ENCODE data around the gene KCNE4.

KCNE4 gene

GRCh38 chr2:223044916-223045700, 6.9 kb upstream of the KCNE4 start:
- H3K9me3 Mint-ChIP-seq = no peaks in the 10 kb centered on the region
- peaks cover 4% of the 10 kb centered on the region for H3K27me3 Mint-ChIP-seq (ENCODE audit: low read depth)
- H3K27ac Mint-ChIP-seq = no peak overlapping the region
- H3K36me3 Mint-ChIP-seq (ENCODE audit: low read depth) = no peaks in the 10 kb centered on the region
- H3K4me3 Mint-ChIP-seq = no peak overlapping the region
- no peak for DNase-seq (ENCODE audit: low spot score)
- no peaks in the 10 kb centered on the region for H3K4me1 Mint-ChIP-seq (ENCODE audit: low read depth)

DNA sequence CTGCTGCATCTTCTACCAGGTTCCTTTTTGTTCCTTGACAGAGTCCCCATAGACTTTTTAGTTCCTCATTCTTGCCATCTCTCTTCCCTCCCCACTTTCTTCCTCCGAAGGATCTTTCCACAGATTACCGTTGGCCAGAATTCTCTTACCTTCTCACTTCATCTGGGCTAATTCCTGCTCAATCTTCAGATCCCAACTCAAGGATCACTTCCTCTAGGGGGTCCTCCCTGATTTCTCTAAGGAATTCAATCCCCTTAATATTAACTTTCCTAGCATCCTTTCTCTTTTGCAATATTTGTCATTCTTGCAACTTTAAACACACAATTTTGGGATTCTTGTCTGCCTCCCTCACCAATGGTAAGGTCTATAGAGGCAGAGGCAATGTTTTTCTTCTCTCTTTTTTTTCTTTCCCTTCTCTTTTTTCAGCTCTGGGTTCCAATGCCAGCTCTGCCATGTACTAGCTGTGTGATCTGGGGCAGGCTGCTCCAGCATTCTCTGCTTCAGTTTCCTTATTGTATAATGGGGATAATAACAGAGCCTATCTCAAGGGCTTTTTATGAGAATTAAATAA, 5.4 kb upstream of the KCNE4 start:
- H3K4me3 Mint-ChIP-seq = no peak overlapping the region
- no peak overlapping the region for H3K27ac Mint-ChIP-seq
- no peak for DNase-seq (ENCODE audit: low spot score)
- no peaks in the 10 kb centered on the region for H3K4me1 Mint-ChIP-seq (ENCODE audit: low read depth)
- H3K9me3 Mint-ChIP-seq = no peaks in the 10 kb centered on the region
- no peaks in the 10 kb centered on the region for H3K36me3 Mint-ChIP-seq (ENCODE audit: low read depth)
- H3K27me3 Mint-ChIP-seq (ENCODE audit: low read depth) = peaks cover 2% of the 10 kb centered on the region

GRCh38 chr2:223047260-223047761, 4.7 kb upstream of the KCNE4 start:
- H3K9me3 Mint-ChIP-seq = no peaks in the 10 kb centered on the region
- H3K4me3 Mint-ChIP-seq = no peak overlapping the region
- no peak for DNase-seq (ENCODE audit: low spot score)
- no peak overlapping the region for H3K27ac Mint-ChIP-seq
- no peaks in the 10 kb centered on the region for H3K4me1 Mint-ChIP-seq (ENCODE audit: low read depth)
- no peaks in the 10 kb centered on the region for H3K36me3 Mint-ChIP-seq (ENCODE audit: low read depth)
- H3K27me3 Mint-ChIP-seq (ENCODE audit: low read depth) = no peaks in the 10 kb centered on the region

GRCh38 chr2:223048519-223048918, 3.5 kb upstream of the KCNE4 start:
- Mint-ChIP-seq H3K27me3 (ENCODE audit: low read depth) (no peaks in the 10 kb centered on the region), H3K27ac (no peak overlapping the region), H3K36me3 (ENCODE audit: low read depth) (no peaks in the 10 kb centered on the region), H3K9me3 (no peaks in the 10 kb centered on the region), H3K4me1 (ENCODE audit: low read depth) (no peaks in the 10 kb centered on the region), H3K4me3 (no peak overlapping the region)
- no peak for DNase-seq (ENCODE audit: low spot score)

- Mint-ChIP-seq H3K9me3 (no peaks in the 10 kb centered on the region), H3K36me3 (ENCODE audit: low read depth) (no peaks in the 10 kb centered on the region), H3K4me1 (ENCODE audit: low read depth) (no peaks in the 10 kb centered on the region), H3K27me3 (ENCODE audit: low read depth) (no peaks in the 10 kb centered on the region), H3K27ac (no peak overlapping the region), H3K4me3 (no peak overlapping the region)
- DNase-seq (ENCODE audit: low spot score) = no peak
Observed at GRCh38 chr2:223049356-223049755, 2.6 kb upstream of the KCNE4 start.

DNA sequence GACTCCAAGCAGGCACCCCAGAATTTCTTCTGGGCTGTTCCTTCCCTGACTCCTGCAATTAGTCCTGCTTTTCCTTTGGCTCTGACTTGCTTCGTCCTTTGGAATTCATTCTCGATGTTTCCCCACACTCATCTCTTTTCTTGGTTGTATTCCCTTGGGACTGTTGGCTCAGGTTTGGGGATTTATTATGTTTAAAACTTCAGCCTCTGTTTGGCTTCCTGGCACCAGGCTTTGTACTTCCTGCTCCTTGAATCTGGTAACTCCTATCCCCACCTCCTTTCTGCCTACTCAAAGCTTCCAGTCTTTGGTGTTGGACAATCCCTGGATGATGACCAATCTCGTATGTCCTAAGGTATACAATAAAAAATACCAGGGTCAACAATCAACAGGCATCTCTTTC, 1.8 kb upstream of the KCNE4 start:
- H3K4me1 Mint-ChIP-seq (ENCODE audit: low read depth) = no peaks in the 10 kb centered on the region
- H3K27me3 Mint-ChIP-seq (ENCODE audit: low read depth) = no peaks in the 10 kb centered on the region
- no peaks in the 10 kb centered on the region for H3K9me3 Mint-ChIP-seq
- H3K36me3 Mint-ChIP-seq (ENCODE audit: low read depth) = no peaks in the 10 kb centered on the region
- no peak overlapping the region for H3K4me3 Mint-ChIP-seq
- no peak overlapping the region for H3K27ac Mint-ChIP-seq
- no peak for DNase-seq (ENCODE audit: low spot score)

GRCh38 chr2:223050900-223051504, 988 bp upstream of the KCNE4 start:
- Mint-ChIP-seq H3K36me3 (ENCODE audit: low read depth) (no peaks in the 10 kb centered on the region), H3K9me3 (no peaks in the 10 kb centered on the region), H3K27ac (no peak overlapping the region), H3K4me1 (ENCODE audit: low read depth) (no peaks in the 10 kb centered on the region), H3K27me3 (ENCODE audit: low read depth) (no peaks in the 10 kb centered on the region), H3K4me3 (no peak overlapping the region)
- DNase-seq (ENCODE audit: low spot score) = no peak

DNA sequence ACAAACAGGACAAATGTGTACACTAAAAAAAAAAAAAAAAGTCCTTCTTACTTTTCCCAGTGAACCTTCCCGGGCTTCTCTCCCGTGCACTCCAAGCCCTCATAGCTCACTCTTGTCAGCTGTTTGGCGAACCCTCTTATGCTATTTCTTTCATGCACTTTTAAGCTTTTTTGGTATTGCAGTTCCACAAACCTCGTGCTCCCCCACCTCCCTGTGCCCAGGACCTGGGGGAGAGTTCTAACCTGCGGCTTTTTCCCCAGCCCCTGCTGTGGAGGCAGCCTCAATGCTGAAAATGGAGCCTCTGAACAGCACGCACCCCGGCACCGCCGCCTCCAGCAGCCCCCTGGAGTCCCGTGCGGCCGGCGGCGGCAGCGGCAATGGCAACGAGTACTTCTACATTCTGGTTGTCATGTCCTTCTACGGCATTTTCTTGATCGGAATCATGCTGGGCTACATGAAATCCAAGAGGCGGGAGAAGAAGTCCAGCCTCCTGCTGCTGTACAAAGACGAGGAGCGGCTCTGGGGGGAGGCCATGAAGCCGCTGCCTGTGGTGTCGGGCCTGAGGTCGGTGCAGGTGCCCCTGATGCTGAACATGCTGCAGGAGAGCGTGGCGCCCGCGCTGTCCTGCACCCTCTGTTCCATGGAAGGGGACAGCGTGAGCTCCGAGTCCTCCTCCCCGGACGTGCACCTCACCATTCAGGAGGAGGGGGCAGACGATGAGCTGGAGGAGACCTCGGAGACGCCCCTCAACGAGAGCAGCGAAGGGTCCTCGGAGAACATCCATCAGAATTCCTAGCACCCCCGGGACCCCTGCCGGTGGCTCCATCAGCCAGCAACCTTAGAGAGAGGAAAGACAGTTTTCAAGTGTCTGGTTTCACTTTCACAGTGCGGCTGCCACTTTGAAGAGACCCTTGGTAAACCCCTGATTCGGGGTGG, 826 bp downstream of the KCNE4 start:
- no peaks in the 10 kb centered on the region for H3K27me3 Mint-ChIP-seq (ENCODE audit: low read depth)
- H3K4me1 Mint-ChIP-seq (ENCODE audit: low read depth) = no peaks in the 10 kb centered on the region
- no peak overlapping the region for H3K27ac Mint-ChIP-seq
- H3K4me3 Mint-ChIP-seq = no peak overlapping the region
- H3K9me3 Mint-ChIP-seq = no peaks in the 10 kb centered on the region
- DNase-seq (ENCODE audit: low spot score) = no peak
- no peaks in the 10 kb centered on the region for H3K36me3 Mint-ChIP-seq (ENCODE audit: low read depth)

DNA sequence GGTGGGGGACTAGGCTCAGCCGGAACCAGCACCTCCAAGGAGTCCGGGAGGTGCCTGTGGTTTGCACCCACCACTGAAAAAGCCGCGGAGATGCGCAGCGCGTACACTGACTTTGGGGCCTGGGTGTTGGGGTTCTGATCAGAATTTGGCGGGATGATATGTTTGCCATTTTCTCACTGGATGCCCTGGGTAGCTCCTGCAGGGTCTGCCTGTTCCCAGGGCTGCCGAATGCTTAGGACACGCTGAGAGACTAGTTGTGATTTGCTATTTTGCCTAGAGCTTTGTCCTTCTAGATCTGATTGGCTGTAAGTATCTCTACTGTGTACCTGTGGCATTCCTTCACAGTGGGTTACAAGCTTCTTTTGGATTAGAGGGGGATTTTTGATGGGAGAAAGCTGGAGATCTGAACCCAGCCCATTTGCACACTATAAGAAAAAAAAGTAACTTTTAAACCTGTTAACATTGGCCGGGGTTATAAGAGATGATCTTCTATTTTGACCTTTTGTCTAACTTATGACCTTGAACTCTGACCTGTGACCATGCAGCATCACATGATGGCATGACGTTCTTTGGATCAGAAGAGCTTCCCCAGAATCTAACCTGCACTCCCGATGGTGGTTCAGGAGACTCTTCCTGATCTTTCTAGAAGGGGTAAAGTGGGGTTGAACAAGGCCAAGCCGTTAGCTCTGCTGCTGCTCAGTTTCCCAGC, 1.6 kb downstream of the KCNE4 start:
- Mint-ChIP-seq H3K4me3 (no peak overlapping the region), H3K4me1 (ENCODE audit: low read depth) (no peaks in the 10 kb centered on the region), H3K36me3 (ENCODE audit: low read depth) (no peaks in the 10 kb centered on the region), H3K27me3 (ENCODE audit: low read depth) (no peaks in the 10 kb centered on the region), H3K27ac (no peak overlapping the region), H3K9me3 (no peaks in the 10 kb centered on the region)
- no peak for DNase-seq (ENCODE audit: low spot score)

GRCh38 chr2:223054193-223054781, 2.3 kb downstream of the KCNE4 start:
- H3K9me3 Mint-ChIP-seq = no peaks in the 10 kb centered on the region
- H3K36me3 Mint-ChIP-seq (ENCODE audit: low read depth) = no peaks in the 10 kb centered on the region
- H3K4me1 Mint-ChIP-seq (ENCODE audit: low read depth) = no peaks in the 10 kb centered on the region
- no peak overlapping the region for H3K27ac Mint-ChIP-seq
- H3K27me3 Mint-ChIP-seq (ENCODE audit: low read depth) = no peaks in the 10 kb centered on the region
- no peak overlapping the region for H3K4me3 Mint-ChIP-seq
- DNase-seq (ENCODE audit: low spot score) = no peak

- H3K4me3 Mint-ChIP-seq = no peak overlapping the region
- no peaks in the 10 kb centered on the region for H3K36me3 Mint-ChIP-seq (ENCODE audit: low read depth)
- no peaks in the 10 kb centered on the region for H3K9me3 Mint-ChIP-seq
- no peak for DNase-seq (ENCODE audit: low spot score)
- no peaks in the 10 kb centered on the region for H3K4me1 Mint-ChIP-seq (ENCODE audit: low read depth)
- H3K27me3 Mint-ChIP-seq (ENCODE audit: low read depth) = no peaks in the 10 kb centered on the region
- H3K27ac Mint-ChIP-seq = no peak overlapping the region
Observed at GRCh38 chr2:223055140-223055539, 3.1 kb downstream of the KCNE4 start.

DNA sequence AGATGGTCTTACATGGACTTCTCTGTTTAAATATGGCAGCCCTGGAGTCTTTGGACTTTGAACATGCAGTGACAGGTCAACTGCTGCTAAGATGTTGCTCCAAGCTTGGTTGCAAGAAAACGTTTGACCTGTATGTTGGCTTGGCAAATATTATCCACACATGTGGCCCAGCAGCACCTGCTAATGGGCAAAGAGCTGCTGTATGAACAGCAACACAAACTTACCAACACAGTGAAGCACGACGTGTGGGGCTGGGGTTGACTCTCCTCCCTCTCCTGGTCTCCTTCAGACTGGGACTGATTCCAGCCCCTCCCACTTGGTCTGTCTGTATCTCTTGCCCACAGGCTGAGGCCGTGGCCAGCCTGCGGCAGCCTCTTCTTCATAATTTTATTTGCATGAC, 3.8 kb downstream of the KCNE4 start:
- no peak overlapping the region for H3K4me3 Mint-ChIP-seq
- no peak for DNase-seq (ENCODE audit: low spot score)
- H3K4me1 Mint-ChIP-seq (ENCODE audit: low read depth) = no peaks in the 10 kb centered on the region
- no peaks in the 10 kb centered on the region for H3K36me3 Mint-ChIP-seq (ENCODE audit: low read depth)
- no peaks in the 10 kb centered on the region for H3K9me3 Mint-ChIP-seq
- H3K27ac Mint-ChIP-seq = no peak overlapping the region
- H3K27me3 Mint-ChIP-seq (ENCODE audit: low read depth) = no peaks in the 10 kb centered on the region
